Endothelial cell of umbilical vein (primary cell): ENCODE measurements around the gene ZNF618. TPM values are rescaled to one million over a fixed set of nuclear protein-coding genes. Genes with fewer than 3 reads are reported as not detected.

Experiments
- BruUV-seq: library from RNA; stranded (reverse); fragments of 400-500 nt; replicated peaks from 2 replicates; lab custom pipeline; 2021; lab: Mats Ljungman, UMichigan
- CTCF ChIA-PET: fragments of 300-600, 350-600 bp; sonication (Branson Sonifier 250); formaldehyde crosslinking; loops from one replicate; lab custom pipeline; 2021; ENCODE audit warnings: antibody characterized with exemption, inconsistent platforms; lab: Charles Lee
- POLR2A ChIA-PET: fragments of 300-600, 350-600 bp; sonication (Branson Sonifier 250); formaldehyde crosslinking; loops from one replicate; lab custom pipeline; 2021; ENCODE audit warnings: antibody characterized with exemption, inconsistent platforms; lab: Charles Lee
- DNase-seq: peaks from one replicate; pipeline ENCODE4 v3.0.0-alpha.2; 2011; ENCODE audit warnings: low read depth, low spot score
- FAIRE-seq: peaks from 2 replicates; lab custom pipeline; 2011; peaks lifted over from hg19 to GRCh38; lab: Jason Lieb, UNC
- H2AFZ ChIP-seq: 2 replicates; pipeline ENCODE4 v1.6.0; 2012; ENCODE audit warnings: low read depth, low read length, control low read depth, inconsistent platforms
- H3K27ac ChIP-seq: 2 replicates; pipeline ENCODE4 v1.5.1; 2011; ENCODE audit warnings: low read depth, mild to moderate bottlenecking, control low read depth, low read length, moderate library complexity; ENCODE audit not compliant: insufficient read depth
- H3K27me3 ChIP-seq, 2 experiments: 2 replicates each; pipeline versions ENCODE4 v1.6.0 to v1.6.1; 2011; ENCODE audit warnings: low read length in 2 of 2, mixed read lengths in 1 of 2; ENCODE audit not compliant: control insufficient read depth in 2 of 2, insufficient read depth in 2 of 2
- H3K36me3 ChIP-seq, 2 experiments: 2 replicates in 1 of 2; 3 replicates in 1 of 2; pipeline ENCODE4 v1.5.1; 2011; ENCODE audit warnings: low read length in 2 of 2, mild to moderate bottlenecking in 1 of 2, moderate library complexity in 1 of 2; ENCODE audit not compliant: control insufficient read depth in 2 of 2, insufficient read depth in 2 of 2; ENCODE audit errors: extremely low read depth in 1 of 2
- H3K4me1 ChIP-seq: 3 replicates; pipeline ENCODE4 v1.5.1; 2011; ENCODE audit warnings: mild to moderate bottlenecking, low read length; ENCODE audit not compliant: control insufficient read depth, insufficient read depth; ENCODE audit errors: extremely low read depth
- H3K4me2 ChIP-seq: 2 replicates; pipeline ENCODE4 v1.6.1; 2011; ENCODE audit warnings: low read length, control low read depth, mixed read lengths; ENCODE audit not compliant: insufficient read depth
- H3K4me3 ChIP-seq, 3 experiments: fragments of 200-600 bp in 1 of 3; sonication (generic), shearing (Covaris generic) in 1 of 3; replicated peaks in 1 of 3; 2 replicates each; pipeline ENCODE4 v1.5.1; 2011 to 2016; ENCODE audit warnings: control low read depth in 3 of 3, low read length in 3 of 3, mild to moderate bottlenecking in 2 of 3, inconsistent platforms in 1 of 3, low read depth in 1 of 3, moderate library complexity in 1 of 3; ENCODE audit not compliant: insufficient read depth in 1 of 3
- H3K79me2 ChIP-seq: 2 replicates; pipeline ENCODE4 v1.6.0; 2012; ENCODE audit warnings: low read length, inconsistent platforms; ENCODE audit not compliant: control insufficient read depth, insufficient read depth
- H3K9ac ChIP-seq: replicated peaks from 2 replicates; pipeline ENCODE3; 2011; ENCODE audit warnings: low read length, control low read depth; ENCODE audit not compliant: insufficient read depth; ENCODE audit errors: extremely low read depth
- H3K9me1 ChIP-seq: replicated peaks from 3 replicates; pipeline ENCODE4 v1.6.0; 2011; ENCODE audit warnings: mild to moderate bottlenecking, low read length; ENCODE audit not compliant: control insufficient read depth, insufficient read depth; ENCODE audit errors: extremely low read depth
- H3K9me3 ChIP-seq: replicated peaks from 2 replicates; pipeline ENCODE4 v1.5.1; 2012; ENCODE audit warnings: low read length, inconsistent platforms; ENCODE audit not compliant: control insufficient read depth, insufficient read depth
- H4K20me1 ChIP-seq: replicated peaks from 2 replicates; pipeline ENCODE3; 2011; ENCODE audit warnings: mild to moderate bottlenecking, low read length; ENCODE audit not compliant: control insufficient read depth, insufficient read depth; ENCODE audit errors: extremely low read depth
- CTCF ChIP-seq, 2 donors: IDR thresholded peaks; 1 replicate in 1 of 2; 2 replicates in 1 of 2; pipeline ENCODE4 v1.5.1; 2011; ENCODE audit warnings: low read length in 2 of 2, mild to moderate bottlenecking in 2 of 2, moderate library complexity in 2 of 2, control low read depth in 1 of 2, inconsistent platforms in 1 of 2, low read depth in 1 of 2; ENCODE audit not compliant: insufficient read depth in 1 of 2; ENCODE audit errors: extremely low read depth in 1 of 2
- EZH2 ChIP-seq: IDR thresholded peaks from 2 replicates; pipeline ENCODE4 v1.6.1; 2012; ENCODE audit warnings: borderline replicate concordance, low read depth, mild to moderate bottlenecking, moderate library complexity, low read length, inconsistent platforms; ENCODE audit not compliant: severe bottlenecking
- FOS ChIP-seq: IDR thresholded peaks from 2 replicates; pipeline ENCODE4 v1.6.1; 2011; ENCODE audit warnings: mild to moderate bottlenecking, low read length, moderate library complexity, borderline replicate concordance; ENCODE audit not compliant: insufficient read depth
- GATA2 ChIP-seq: IDR thresholded peaks from 2 replicates; pipeline ENCODE4 v1.7.0; 2011; ENCODE audit warnings: low read depth, mild to moderate bottlenecking, moderate library complexity, mixed read lengths, low read length; ENCODE audit not compliant: insufficient read length, insufficient read depth
- MAX ChIP-seq: IDR thresholded peaks from 2 replicates; pipeline ENCODE4 v1.6.1; 2011; ENCODE audit not compliant: insufficient read depth, insufficient read length
- MYC ChIP-seq: IDR thresholded peaks from one replicate; pipeline ENCODE4 v1.6.1; 2011; ENCODE audit warnings: mild to moderate bottlenecking, low read depth, low read length
- POLR2A ChIP-seq: IDR thresholded peaks from 2 replicates; pipeline ENCODE4 v1.6.1; 2012; ENCODE audit warnings: low read depth, mild to moderate bottlenecking, control low read depth, low read length
- POLR2AphosphoS5 ChIP-seq: IDR thresholded peaks from 2 replicates; pipeline ENCODE4 v1.6.1; 2012; ENCODE audit warnings: low read depth, mild to moderate bottlenecking, control low read depth, low read length, moderate library complexity; ENCODE audit not compliant: insufficient read depth
- dilution Hi-C: fragments of 300-500 bp; cut with MboI; formaldehyde crosslinking; loops from one replicate; pipeline ENCODE4 v1.15.0; 2019; ENCODE audit warnings: low sequenced_read_pairs; ENCODE audit not compliant: extremely low pct_ligation_motif_present
- intact Hi-C: fragments of 100-400 bp; cut with micrococcal nuclease; formaldehyde crosslinking; loops from one replicate; pipeline ENCODE4 v1.10.0; 2022
- polyA plus RNA-seq, 4 experiments: library from polyadenylated mRNA; depleted of rRNA in 3 of 4; stranded (reverse) in 3 of 4; unstranded in 1 of 4; fragments of >200 nt; gene quantifications; 2 replicates each; pipeline versions ENCODE4 v1.2.1 to v1.2.3, GENCODE V29; 2011 to 2012; ENCODE audit warnings: missing spikeins in 1 of 4
- total RNA-seq: library from RNA; stranded (reverse); gene quantifications from 2 replicates; pipeline ENCODE4 v1.2.3, GENCODE V29; 2021

The ZNF618 gene
- total and polyA plus RNA-seq, 2 donors (not counting 3 experiments of a cell fraction or from before 2014, with no cell fraction given): 22.6 to 80.3 TPM

GRCh38 chr9:114034196-114034595, 158.1 kb downstream of the ZNF618 start:
- Histone ChIP-seq H2AFZ (no peak overlapping the region), H3K79me2 (no peaks in the 10 kb centered on the region), H3K4me1 (peaks cover 5% of the 10 kb centered on the region), H3K36me3 (peaks cover 36 to 61% of the 10 kb centered on the region in 2 experiments), H3K9ac (no peak overlapping the region), H3K27me3 (no peaks in the 10 kb centered on the region), H3K4me2 (no peak overlapping the region), H3K27ac (no peak overlapping the region), H3K4me3 (no peak overlapping the region), H3K9me3 (no peaks in the 10 kb centered on the region), H4K20me1 (no peaks in the 10 kb centered on the region), H3K9me1 (no peaks in the 10 kb centered on the region)
- ChIA-PET CTCF (interaction anchor here (1.8 kb wide), 1 partner anchor 297 kb away, joined by 6 read pairs; no protein-coding TSS in a partner anchor), POLR2A (no interaction called here)
- dilution Hi-C loops (no loop called here), intact Hi-C loops (no loop called here)
- DNase-seq: no peak
- FAIRE-seq: no peak
- no TSS peak for BruUV-seq
- no peak for TF ChIP-seq POLR2A
- no peak for TF ChIP-seq FOS
- no peak for TF ChIP-seq CTCF (IDR thresholded peaks at IDR 0.05; ENCODE audit: extremely low read depth in 1 of 2, insufficient read depth in 1 of 2, low read depth in 1 of 2, low read length in 2 of 2)
- TF ChIP-seq POLR2AphosphoS5: no peak
- no peak for TF ChIP-seq MAX
- no peak for TF ChIP-seq EZH2
- no peak for TF ChIP-seq GATA2
- TF ChIP-seq MYC: no peak
